ENCODE results near the gene SCYGR7.
A peak's percentile ranks its signal among the peaks of the same experiment; 100 is the strongest.

Gene SCYGR7

DNA sequence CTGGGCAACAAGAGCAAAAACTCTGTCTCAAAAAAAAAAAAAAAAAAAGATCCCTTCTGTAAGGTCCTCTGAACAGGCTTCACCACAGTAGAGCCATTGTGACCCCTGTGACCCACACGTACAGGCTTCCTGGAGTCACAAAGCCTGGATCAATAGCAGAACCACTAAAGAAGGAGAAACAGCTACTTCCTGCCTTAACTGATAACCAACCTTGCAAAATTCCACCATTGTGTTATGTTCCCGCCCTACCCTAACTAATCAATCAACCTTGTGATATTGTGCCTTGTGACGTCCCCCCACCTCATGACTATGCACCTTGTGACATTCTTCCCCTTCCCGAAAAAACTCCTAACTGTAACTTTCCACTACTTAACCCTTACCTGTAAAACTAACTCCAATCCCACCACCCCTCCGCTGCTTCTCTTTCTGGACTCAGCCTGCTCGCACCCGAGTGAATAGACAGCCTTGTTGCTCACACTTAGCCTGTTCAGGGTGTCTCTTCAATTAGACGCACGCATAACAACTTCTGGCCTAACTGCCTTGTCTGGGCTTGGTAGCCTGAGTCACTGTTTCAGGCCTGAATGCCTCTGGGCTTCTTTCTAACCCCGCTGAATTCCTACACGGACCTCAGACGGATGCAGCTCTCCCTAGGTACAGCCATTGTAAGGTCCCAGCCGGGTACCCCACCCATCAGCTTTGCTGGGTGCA lies 31.4 kb downstream of the SCYGR7 start:
- DNase-seq (ENCODE audit: low read depth, low spot score): peak; percentile 59

GRCh38 chr2:227761740-227762476 lies 33.8 kb downstream of the SCYGR7 start:
- DNase-seq (ENCODE audit: low read depth, low spot score): peak; percentile 52

- peak; percentile 6 for DNase-seq (ENCODE audit: low read depth, low spot score)
Measured at GRCh38 chr2:227765788-227766372, 37.7 kb downstream of the SCYGR7 start.

GRCh38 chr2:227766373-227766883 lies 38.3 kb downstream of the SCYGR7 start:
- DNase-seq (ENCODE audit: low read depth, low spot score): peak; percentile 90

- DNase-seq (ENCODE audit: low read depth, low spot score): no peak
Measured at GRCh38 chr2:227767830-227768229, 39.7 kb downstream of the SCYGR7 start.

GRCh38 chr2:227772197-227772661 lies 44.1 kb downstream of the SCYGR7 start:
- peak; percentile 42 for DNase-seq (ENCODE audit: low read depth, low spot score)

DNA sequence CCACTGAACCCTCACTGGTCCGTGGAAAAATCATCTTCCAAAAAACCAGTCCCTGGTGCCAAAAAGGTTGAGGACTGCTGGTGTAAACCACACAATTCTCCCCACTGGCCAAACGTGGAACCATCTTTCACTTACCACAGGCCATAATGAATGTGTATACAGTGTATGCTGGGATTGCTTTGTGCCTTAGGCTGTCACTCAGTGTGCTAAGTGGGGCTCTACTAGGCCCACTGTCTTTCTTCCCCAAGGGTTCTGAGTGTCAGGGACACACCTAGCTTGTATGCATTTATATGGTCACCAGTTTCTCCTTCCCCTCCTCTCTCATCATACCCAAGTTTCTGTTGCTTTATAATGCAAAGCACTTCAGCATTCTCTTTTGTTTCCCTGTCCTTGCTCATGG lies 44.8 kb downstream of the SCYGR7 start:
- DNase-seq (ENCODE audit: low read depth, low spot score): no peak

DNA sequence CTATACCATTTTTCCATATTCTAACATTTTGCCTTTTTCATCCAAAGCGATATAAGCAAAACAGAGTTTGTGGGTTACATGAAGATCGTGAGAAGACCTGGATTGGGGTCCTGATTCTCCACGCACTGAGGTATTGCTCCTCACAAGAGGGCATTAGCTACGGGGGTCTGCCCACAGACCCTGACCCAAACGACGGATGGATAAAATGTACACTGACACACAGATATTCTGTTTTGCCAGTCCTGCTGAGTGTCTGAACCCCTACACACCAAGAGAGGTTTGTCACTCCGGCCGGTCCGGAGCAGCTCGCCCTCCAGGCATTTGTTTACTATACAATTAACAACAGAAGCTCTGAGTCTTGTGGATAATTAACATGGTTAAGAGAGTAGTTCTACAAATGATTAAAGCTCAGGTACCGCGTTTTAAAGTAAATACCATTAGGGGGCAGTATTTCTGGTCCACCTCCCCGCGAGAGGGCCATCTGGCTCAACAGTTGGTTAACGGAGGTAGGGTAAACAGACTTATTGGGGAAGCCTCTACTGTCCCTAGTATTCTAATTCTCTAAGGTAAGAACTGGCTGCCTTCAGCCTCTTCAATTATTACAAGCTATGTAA lies 46.0 kb downstream of the SCYGR7 start:
- DNase-seq (ENCODE audit: low read depth, low spot score): no peak

DNA sequence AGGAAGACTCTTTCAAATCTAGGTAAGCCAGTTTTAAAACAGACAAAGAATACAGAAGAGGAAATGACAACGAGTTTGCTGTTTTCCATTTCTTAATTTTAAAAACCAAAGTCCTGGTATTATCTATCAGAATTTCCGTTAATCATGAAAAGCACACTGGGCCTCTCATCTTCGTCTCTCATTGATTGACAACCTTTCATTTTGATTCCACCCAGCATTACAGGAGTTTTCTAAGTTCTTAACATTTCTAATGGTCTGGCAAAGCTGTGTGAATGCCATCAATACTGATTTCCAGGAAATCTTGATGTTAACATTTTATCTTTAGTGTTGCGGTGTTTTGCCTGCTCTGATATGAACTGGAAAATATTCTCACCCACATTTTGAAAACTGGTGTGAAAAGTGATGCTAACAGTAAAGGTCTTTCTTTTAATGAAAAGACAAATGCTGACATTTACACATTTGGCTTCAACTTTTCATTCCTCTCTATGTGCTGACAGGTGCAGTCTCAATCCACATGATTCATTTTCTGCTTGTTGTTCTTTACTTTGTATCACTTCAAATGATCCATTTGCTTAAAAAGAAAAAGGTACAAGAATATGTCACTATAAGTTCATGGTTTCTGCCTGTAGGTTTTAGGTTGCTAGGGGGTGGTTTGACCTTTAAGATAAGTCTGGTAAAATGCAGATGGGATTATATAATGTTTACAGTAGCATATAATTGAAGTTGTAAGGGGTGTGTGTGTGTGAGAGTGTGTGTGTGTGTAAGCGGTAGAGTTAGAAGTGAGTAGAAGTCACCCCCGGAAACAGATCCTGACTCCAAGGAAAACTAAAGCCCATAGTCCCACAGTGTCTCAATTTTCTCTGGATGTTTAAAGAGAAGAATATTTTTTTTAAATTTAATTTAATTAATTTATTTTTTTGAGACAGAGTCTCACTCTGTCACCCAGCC lies 47.0 kb downstream of the SCYGR7 start:
- DNase-seq (ENCODE audit: low read depth, low spot score): no peak

All from astrocyte of the hippocampus (primary cell).